Measurements from ENCODE around the gene CFAP43. TPM values are rescaled to one million over a fixed set of nuclear protein-coding genes. Genes with fewer than 3 reads are reported as not detected.

Gene CFAP43
- total RNA-seq, 1 donor from 2014 or later, result not detected

DNA sequence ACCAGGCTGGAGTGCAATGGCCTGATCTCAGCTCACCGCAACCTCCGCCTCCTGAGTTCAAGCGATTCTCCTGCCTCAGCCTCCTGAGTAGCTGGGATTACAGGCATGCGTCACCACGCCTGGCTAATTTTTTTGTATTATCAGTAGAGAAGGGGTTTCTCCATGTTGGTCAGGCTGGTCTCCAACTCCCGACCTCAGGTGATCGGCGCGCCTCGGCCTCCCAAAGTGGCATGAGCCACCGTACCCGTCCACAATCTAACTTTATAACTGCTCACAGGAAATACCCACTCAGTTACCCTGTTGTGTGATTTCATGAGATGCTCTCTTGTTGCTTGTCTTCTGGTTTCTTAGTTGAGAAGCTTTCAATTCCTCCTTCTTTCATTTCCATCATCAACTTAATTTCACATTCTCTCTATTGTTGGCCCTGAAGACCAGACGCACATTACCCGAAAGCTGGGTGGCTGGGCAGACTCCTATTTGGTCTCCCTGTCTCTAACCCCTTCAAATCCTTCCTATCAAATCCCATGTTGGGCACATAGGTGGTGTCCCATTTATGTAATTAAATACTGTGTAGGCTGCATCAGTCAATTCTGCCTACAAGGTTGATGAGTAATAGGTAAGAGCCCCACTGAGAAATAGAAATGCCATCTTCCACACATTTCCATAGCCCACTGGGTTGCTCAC is 35.7 kb upstream of the CFAP43 start:
- peaks cover 34% of the 10 kb centered on the region for H3K4me1 ChIP-seq
- peak overlapping the region; percentile 80 for H3K4me3 ChIP-seq
- TF ChIP-seq, protein P1, sequence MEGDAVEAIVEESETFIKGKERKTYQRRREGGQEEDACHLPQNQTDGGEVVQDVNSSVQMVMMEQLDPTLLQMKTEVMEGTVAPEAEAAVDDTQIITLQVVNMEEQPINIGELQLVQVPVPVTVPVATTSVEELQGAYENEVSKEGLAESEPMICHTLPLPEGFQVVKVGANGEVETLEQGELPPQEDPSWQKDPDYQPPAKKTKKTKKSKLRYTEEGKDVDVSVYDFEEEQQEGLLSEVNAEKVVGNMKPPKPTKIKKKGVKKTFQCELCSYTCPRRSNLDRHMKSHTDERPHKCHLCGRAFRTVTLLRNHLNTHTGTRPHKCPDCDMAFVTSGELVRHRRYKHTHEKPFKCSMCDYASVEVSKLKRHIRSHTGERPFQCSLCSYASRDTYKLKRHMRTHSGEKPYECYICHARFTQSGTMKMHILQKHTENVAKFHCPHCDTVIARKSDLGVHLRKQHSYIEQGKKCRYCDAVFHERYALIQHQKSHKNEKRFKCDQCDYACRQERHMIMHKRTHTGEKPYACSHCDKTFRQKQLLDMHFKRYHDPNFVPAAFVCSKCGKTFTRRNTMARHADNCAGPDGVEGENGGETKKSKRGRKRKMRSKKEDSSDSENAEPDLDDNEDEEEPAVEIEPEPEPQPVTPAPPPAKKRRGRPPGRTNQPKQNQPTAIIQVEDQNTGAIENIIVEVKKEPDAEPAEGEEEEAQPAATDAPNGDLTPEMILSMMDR (IDR thresholded peaks at IDR 0.05; ENCODE audit: borderline replicate concordance), result no peak
- peaks cover 54% of the 10 kb centered on the region for H3K36me3 ChIP-seq
- H3K27ac ChIP-seq (replicated peaks), result peak overlapping the region; percentile 86
- H3K9me3 ChIP-seq (replicated peaks), result no peaks in the 10 kb centered on the region
- DNase-seq, result no peak
- H3K27me3 ChIP-seq (ENCODE audit: low read depth), result no peaks in the 10 kb centered on the region
- intact Hi-C loops (cut with micrococcal nuclease), result no loop called here

DNA sequence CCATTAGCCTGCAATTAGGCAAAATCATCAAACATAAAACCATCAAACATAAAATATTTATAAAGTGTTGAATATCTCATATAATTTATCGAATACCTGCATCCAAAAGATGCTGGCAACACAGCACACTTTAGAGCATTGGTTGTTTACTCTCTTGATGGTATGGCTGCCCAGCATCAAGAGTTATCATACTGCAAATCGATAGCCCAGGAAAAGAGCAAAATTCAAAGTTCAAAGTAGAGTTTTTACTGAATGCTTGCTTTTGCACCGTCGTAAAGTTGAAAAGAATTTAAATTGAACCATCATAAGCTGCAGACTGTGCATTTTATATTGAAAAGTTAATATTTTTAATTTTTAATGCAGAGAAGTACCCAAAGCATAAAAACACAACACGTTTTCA is 32.6 kb upstream of the CFAP43 start:
- no peaks in the 10 kb centered on the region for H3K9me3 ChIP-seq (replicated peaks)
- H3K27ac ChIP-seq (replicated peaks), result no peak overlapping the region
- TF ChIP-seq, protein P1 (IDR thresholded peaks at IDR 0.05; ENCODE audit: borderline replicate concordance), result no peak
- DNase-seq, result no peak
- peaks cover 84% of the 10 kb centered on the region for H3K36me3 ChIP-seq
- no peaks in the 10 kb centered on the region for H3K27me3 ChIP-seq (ENCODE audit: low read depth)
- H3K4me3 ChIP-seq, result no peak overlapping the region
- peaks cover 64% of the 10 kb centered on the region for H3K4me1 ChIP-seq
- intact Hi-C loops (cut with micrococcal nuclease), result no loop called here

DNA sequence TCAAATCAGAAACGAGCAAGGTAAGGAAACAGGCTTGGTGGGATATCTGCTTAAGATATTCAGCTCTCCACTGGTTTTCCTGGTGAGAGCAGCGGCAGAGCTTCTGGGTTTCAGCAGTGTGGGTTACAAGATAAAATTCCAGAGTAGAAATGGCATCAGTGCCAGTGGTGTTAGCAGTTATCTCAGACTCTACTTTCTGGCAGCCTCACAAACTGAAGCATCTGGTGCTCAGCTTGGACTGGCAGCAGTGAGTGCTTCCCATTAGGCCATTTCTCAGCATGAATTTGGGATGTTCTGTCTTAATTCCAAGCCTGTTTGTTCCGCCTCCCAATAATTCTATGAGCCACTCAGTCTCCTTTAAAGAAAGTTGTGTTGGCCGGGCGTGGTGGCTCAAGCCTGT is 29.9 kb upstream of the CFAP43 start:
- H3K27me3 ChIP-seq (ENCODE audit: low read depth), result no peaks in the 10 kb centered on the region
- no peaks in the 10 kb centered on the region for H3K9me3 ChIP-seq (replicated peaks)
- H3K27ac ChIP-seq (replicated peaks), result peak overlapping the region; percentile 100
- intact Hi-C loops (cut with micrococcal nuclease), result no loop called here
- TF ChIP-seq, protein P1 (IDR thresholded peaks at IDR 0.05; ENCODE audit: borderline replicate concordance), result no peak
- peaks cover 70% of the 10 kb centered on the region for H3K4me1 ChIP-seq
- peaks cover 98% of the 10 kb centered on the region for H3K36me3 ChIP-seq
- no peak for DNase-seq
- H3K4me3 ChIP-seq, result peak overlapping the region; percentile 7

DNA sequence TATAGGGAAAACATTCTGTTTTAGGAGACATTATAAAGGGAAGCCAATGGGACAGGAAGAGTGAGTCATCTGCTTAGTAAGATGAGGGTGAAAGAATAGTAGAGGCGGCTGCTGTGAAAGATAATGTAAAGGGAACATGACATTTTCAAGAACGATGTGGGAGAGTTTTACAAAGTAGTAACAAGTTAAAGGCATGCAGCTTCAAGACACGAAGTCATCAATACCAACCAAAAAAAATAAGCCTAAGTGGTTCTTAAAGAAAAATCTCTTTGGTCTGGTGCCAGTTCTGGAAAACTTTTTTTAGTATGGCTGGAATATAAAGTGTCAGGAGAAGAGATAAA is 28.6 kb upstream of the CFAP43 start:
- peak overlapping the region; percentile 100 for H3K27ac ChIP-seq (replicated peaks)

DNA sequence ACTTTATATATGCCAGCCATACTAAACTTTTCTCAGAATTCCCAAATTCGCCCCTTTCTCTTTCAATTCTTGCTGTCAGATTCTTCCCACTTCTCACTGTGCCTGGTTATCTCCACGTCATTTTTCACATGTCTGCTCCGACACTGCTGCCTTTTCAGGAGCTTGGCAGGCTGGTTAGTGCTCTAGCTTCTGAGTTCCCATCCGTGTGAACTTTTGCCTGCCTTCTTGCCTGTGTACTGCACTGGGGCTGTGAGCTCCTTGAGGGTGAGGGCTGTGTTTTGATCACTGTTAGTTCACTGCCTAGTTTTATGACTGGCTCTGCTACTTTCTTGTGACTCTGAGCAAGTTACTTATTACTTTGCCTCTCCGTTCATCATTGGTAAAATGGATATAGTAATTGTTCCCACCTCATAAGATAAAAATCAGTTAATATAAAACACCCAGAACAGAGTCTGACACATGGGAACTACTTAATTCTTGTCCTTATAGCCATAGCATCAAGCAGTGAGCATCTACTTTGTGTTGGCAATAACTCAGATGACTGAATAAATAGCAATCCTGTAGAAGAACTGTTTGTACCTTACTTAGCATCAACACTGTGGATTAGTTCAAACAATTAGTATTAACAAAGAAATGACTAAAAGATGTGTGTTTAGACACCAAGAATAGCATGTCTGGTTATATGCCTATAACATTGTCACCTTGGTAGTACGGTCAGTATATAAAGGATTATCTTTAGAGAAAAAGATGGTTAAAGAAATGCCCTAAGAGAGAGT is 28.0 kb upstream of the CFAP43 start:
- Histone ChIP-seq H3K27me3 (ENCODE audit: low read depth) (no peaks in the 10 kb centered on the region), H3K4me3 (peak overlapping the region; percentile 9), H3K36me3 (peaks cover 80% of the 10 kb centered on the region), H3K27ac (replicated peaks) (peak overlapping the region; percentile 100), H3K4me1 (peaks cover 85% of the 10 kb centered on the region), H3K9me3 (replicated peaks) (no peaks in the 10 kb centered on the region)
- intact Hi-C loops (cut with micrococcal nuclease), result no loop called here
- no peak for DNase-seq
- TF ChIP-seq, protein P1 (IDR thresholded peaks at IDR 0.05; ENCODE audit: borderline replicate concordance), result peak; percentile 14

More for the DNA sequence above, 28.6 kb upstream of the CFAP43 start:
- intact Hi-C loops (cut with micrococcal nuclease), result no loop called here
- TF ChIP-seq, protein P1 (IDR thresholded peaks at IDR 0.05; ENCODE audit: borderline replicate concordance), result no peak
- H3K36me3 ChIP-seq, result peaks cover 85% of the 10 kb centered on the region
- DNase-seq, result no peak
- no peaks in the 10 kb centered on the region for H3K27me3 ChIP-seq (ENCODE audit: low read depth)
- H3K4me3 ChIP-seq, result peak overlapping the region; percentile 9
- no peaks in the 10 kb centered on the region for H3K9me3 ChIP-seq (replicated peaks)
- peaks cover 81% of the 10 kb centered on the region for H3K4me1 ChIP-seq

Data from left ventricle myocardium inferior (tissue), 1 donor.